ENCODE data around the gene KLF15. TPM values are rescaled to one million over a fixed set of nuclear protein-coding genes. Genes with fewer than 3 reads are reported as not detected.

Gene KLF15
- total RNA-seq, 1 donor from 2014 or later: 3.3 TPM

- Histone ChIP-seq H3F3A (ENCODE audit: low read depth) (peaks cover 6% of the 10 kb centered on the region), H3K36me3 (no peaks in the 10 kb centered on the region), H3K4me3 (peak within 1 kb of the TSS; percentile 45), H3K27ac (no peak within 1 kb of the TSS), H3K4me1 (peaks cover 14% of the 10 kb centered on the region), H4K20me1 (ENCODE audit: low read depth) (no peaks in the 10 kb centered on the region), H3K9ac (no peak within 1 kb of the TSS), H3K27me3 (peaks cover 67% of the 10 kb centered on the region), H3K79me2 (ENCODE audit: low read depth) (no peaks in the 10 kb centered on the region), H2AFZ (replicated peaks) (peak within 1 kb of the TSS; percentile 91), H3K9me3 (ENCODE audit: low read depth) (no peaks in the 10 kb centered on the region), H3K4me2 (peak within 1 kb of the TSS; percentile 86)
- H3K27ac Mint-ChIP-seq: peak within 1 kb of the TSS; percentile 76
- peak; percentile 95 for DNase-seq (ENCODE audit: low spot score)
- peak within 1 kb of the TSS; percentile 78 for H3K4me3 Mint-ChIP-seq
- H3K4me1 Mint-ChIP-seq: peaks cover 21% of the 10 kb centered on the region
- H3K36me3 Mint-ChIP-seq: no peaks in the 10 kb centered on the region
- H3K9me3 Mint-ChIP-seq: no peaks in the 10 kb centered on the region
- H3K27me3 Mint-ChIP-seq (ENCODE audit: insufficient read depth, low read depth): peaks cover 10% of the 10 kb centered on the region
- TF ChIP-seq EZH2 (IDR thresholded peaks at IDR 0.05): no peak
- no peak for TF ChIP-seq EZH2phosphoT487 (IDR thresholded peaks at IDR 0.05)
- no peak for TF ChIP-seq CTCF (IDR thresholded peaks at IDR 0.05)
Measured at GRCh38 chr3:126394179-126394976, 37.2 kb upstream of the KLF15 start, which contains the start of gene CFAP100. TSS of gene CFAP100 (plus strand) at chr3:126394909. CDS start at chr3:126396001, 1,092 bp downstream.

GRCh38 chr3:126393563-126393962, 36.4 kb upstream of the KLF15 start:
- no peaks in the 10 kb centered on the region for H3K36me3 Mint-ChIP-seq
- peak overlapping the region; percentile 32 for H3K4me3 Mint-ChIP-seq
- TF ChIP-seq EZH2phosphoT487 (IDR thresholded peaks at IDR 0.05) (no peak), EZH2 (IDR thresholded peaks at IDR 0.05) (no peak), CTCF (IDR thresholded peaks at IDR 0.05) (no peak)
- peaks cover 71% of the 10 kb centered on the region for H3K27me3 ChIP-seq
- no peaks in the 10 kb centered on the region for H3K9me3 ChIP-seq (ENCODE audit: low read depth)
- H3K4me3 ChIP-seq: no peak overlapping the region
- no peak overlapping the region for H3K27ac ChIP-seq
- peaks cover 6% of the 10 kb centered on the region for H3K27me3 Mint-ChIP-seq (ENCODE audit: insufficient read depth, low read depth)
- H3K36me3 ChIP-seq: no peaks in the 10 kb centered on the region
- peaks cover 14% of the 10 kb centered on the region for H3K4me1 ChIP-seq
- DNase-seq (ENCODE audit: low spot score): no peak
- no peak overlapping the region for H2AFZ ChIP-seq (replicated peaks)
- H3F3A ChIP-seq (ENCODE audit: low read depth): peaks cover 6% of the 10 kb centered on the region
- no peaks in the 10 kb centered on the region for H3K79me2 ChIP-seq (ENCODE audit: low read depth)
- peaks cover 22% of the 10 kb centered on the region for H3K4me1 Mint-ChIP-seq
- H4K20me1 ChIP-seq (ENCODE audit: low read depth): no peaks in the 10 kb centered on the region
- H3K9ac ChIP-seq: no peak overlapping the region
- no peaks in the 10 kb centered on the region for H3K9me3 Mint-ChIP-seq
- H3K4me2 ChIP-seq: no peak overlapping the region
- H3K27ac Mint-ChIP-seq: peak overlapping the region; percentile 21

GRCh38 chr3:126392246-126392645, 35.0 kb upstream of the KLF15 start:
- no peak overlapping the region for H3K4me2 ChIP-seq
- H3K27ac Mint-ChIP-seq: no peak overlapping the region
- no peak for TF ChIP-seq CTCF (IDR thresholded peaks at IDR 0.05)
- no peak for TF ChIP-seq EZH2 (IDR thresholded peaks at IDR 0.05)
- no peak for TF ChIP-seq EZH2phosphoT487 (IDR thresholded peaks at IDR 0.05)

More at GRCh38 chr3:126392246-126392645, 35.0 kb upstream of the KLF15 start:
- no peak for DNase-seq (ENCODE audit: low spot score)
- Histone ChIP-seq H2AFZ (replicated peaks) (no peak overlapping the region), H3K36me3 (no peaks in the 10 kb centered on the region), H3K27me3 (peaks cover 74% of the 10 kb centered on the region), H3K9ac (no peak overlapping the region), H3K27ac (no peak overlapping the region), H3K9me3 (ENCODE audit: low read depth) (no peaks in the 10 kb centered on the region), H3K4me1 (peaks cover 14% of the 10 kb centered on the region), H3K79me2 (ENCODE audit: low read depth) (no peaks in the 10 kb centered on the region), H4K20me1 (ENCODE audit: low read depth) (no peaks in the 10 kb centered on the region), H3K4me3 (no peak overlapping the region), H3F3A (ENCODE audit: low read depth) (peaks cover 6% of the 10 kb centered on the region)
- Mint-ChIP-seq H3K9me3 (no peaks in the 10 kb centered on the region), H3K27me3 (ENCODE audit: insufficient read depth, low read depth) (peaks cover 8% of the 10 kb centered on the region), H3K36me3 (no peaks in the 10 kb centered on the region), H3K4me3 (no peak overlapping the region), H3K4me1 (peaks cover 22% of the 10 kb centered on the region)

Measured in neural progenitor cell (in vitro differentiated cells).